CD4-positive, alpha-beta T cell treated with Interleukin-6 for 4 hours (primary cell): ENCODE results near the gene AOAH.
"Not testable (repeated sequence)": the region's sequence is repeated elsewhere in the genome, so short reads cannot be mapped to it uniquely, and the experiment has no call there.

Source experiments
- DNase-seq: peaks from one replicate; pipeline ENCODE4 v3.0.0-alpha.2; 2020; ENCODE audit warnings: mixed read lengths

Gene AOAH

DNA sequence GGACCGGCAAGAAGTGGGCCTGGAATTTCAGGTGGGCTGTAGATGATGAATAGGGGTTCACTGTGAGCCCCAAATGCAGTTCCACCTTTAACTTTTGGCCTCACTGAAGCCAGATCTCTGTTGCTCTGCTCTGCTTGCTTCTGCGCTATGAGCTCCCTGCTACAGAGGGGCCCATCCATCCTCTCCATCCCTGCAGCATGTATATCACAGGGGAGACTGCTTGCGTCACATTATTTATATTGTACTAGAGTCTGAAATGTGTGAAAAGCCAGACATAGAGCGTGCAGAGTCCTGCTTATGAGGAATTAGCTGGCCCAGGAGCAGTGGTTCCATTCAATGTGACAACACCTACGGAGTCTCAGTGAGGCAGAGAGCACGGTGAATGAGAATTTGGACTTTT lies 69.9 kb downstream of the AOAH start:
- no peak for DNase-seq

DNA sequence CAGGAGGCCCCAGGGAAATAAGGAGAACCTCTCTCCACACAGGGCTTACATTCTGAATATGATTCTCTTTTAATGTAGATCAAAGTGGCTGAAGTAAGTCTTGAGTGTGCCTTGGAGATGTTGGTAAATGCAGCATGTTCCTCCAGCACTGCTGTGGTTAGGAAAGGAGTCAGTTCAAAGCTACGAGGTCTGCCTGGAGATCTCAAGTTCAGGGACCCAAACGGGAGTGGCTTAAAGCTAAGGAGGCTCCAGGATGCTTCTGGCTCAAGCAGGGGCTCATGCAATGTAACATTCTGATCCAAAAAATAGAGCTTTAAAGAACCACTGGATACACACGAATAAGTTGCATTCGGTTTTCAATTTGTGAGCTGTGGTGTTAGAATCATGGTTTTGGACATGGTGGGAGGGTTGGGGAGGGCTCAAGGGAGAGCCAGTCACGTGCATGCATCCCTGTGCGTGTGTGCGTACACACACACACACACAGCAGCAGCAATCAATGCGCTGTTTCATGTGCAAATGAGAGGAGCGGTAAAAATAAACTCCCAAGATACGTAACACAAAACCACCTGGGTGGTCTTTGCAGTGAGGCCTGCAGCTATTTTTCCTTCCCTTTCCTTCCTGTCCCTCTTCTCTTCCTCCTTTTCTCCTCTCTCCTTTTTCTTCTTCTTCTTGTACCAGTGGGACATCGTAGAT lies 70.5 kb downstream of the AOAH start:
- no peak for DNase-seq

DNA sequence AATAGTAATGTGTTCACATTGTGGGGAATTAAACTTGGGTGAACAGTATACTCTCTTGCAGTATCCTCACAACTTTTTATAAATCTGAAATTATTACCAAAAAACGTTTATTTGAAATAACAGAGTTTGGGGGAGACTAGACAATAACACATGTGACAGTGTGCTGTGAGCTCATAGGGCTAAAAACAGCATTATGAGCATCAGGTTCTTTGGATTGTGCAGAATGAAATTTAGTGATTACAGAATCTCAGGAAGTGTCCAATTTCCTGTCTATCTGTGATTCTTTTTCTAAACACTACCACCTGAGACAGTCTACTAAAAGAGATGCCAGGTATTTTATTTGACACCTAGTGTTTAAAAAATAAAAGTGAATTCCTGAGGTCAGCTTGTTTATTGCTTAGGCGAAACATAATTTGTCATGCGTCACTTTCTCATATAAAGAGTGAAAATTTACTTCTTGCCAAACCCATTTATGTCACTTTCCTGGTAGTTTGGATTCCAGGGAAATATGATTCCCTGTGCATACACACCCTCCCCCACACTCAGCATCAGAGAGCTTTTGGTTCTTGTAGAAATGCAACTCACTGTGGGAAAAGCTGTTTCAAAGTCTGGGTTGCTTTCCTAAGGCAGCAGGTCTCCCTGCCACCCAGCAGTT lies 71.2 kb downstream of the AOAH start:
- DNase-seq = no peak

DNA sequence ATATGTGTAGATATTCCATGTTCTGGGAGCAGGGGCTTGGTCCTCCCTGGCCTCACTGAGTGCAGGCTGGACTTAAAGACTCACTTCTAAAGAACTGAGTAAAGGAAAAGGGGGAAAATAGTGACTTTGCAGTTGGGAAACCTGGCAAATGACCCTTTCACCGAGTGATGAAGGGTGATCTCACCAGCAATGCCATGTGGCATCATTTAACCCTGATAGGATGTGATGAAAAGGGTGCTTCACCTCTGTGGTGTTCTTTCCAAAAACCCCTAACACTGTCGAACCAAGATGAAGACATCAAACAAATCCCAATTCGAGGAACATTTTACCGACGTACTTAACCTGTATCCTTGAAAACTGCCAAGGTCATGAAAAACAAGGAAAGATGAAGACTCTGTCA lies 71.9 kb downstream of the AOAH start:
- DNase-seq = no peak

- no peak for DNase-seq
Measured at GRCh38 chr7:36651404-36651803, 72.9 kb downstream of the AOAH start.

GRCh38 chr7:36650766-36651312 lies 73.5 kb downstream of the AOAH start:
- no peak for DNase-seq

- DNase-seq = no peak
Measured at GRCh38 chr7:36650320-36650719, 74.0 kb downstream of the AOAH start.

DNA sequence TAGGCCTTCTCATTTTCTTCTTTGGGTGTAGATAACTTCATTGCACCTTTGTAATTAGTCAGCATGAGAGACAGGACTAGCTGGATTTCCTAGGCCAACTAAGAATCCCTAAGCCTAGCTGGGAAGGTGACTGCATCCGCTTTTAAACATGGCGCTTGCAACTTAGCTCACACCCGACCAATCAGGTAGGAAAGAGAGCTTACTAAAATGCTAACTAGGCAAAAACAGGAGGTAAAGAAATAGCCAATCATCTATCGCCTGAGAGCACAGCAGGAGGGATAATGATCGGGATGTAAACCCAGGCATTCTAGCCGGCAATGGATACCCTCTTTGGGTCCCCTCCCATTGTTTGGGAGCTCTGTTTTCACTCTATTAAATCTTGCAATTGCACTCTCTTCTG lies 75.0 kb downstream of the AOAH start:
- DNase-seq = not testable (repeated sequence)

- DNase-seq = no peak
Measured at GRCh38 chr7:36648441-36648840, 75.9 kb downstream of the AOAH start.

- no peak for DNase-seq
Measured at GRCh38 chr7:36644625-36645422, 79.5 kb downstream of the AOAH start.

- no peak for DNase-seq
Measured at GRCh38 chr7:36642414-36642813, 81.9 kb downstream of the AOAH start.

DNA sequence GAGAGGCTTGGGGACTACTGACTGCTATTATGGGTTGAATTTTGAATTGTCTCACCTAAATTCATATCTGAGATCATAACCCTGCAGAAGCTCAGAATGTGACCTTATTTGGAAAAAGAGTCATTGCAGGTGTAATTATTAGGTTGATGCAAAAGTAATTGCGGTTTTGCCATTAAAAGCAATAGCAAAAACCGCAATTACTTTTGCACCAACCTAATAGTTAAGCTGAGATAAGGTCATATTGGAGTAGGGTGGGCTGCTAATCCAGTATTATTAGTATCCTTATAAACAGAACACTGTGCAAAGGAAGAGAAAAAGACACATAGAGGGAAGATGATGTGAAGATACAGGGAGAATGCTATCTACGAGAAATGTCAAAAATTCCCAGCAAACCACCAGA lies 82.3 kb downstream of the AOAH start:
- no peak for DNase-seq

- no peak for DNase-seq
Measured at GRCh38 chr7:36640682-36641081, 83.6 kb downstream of the AOAH start.

GRCh38 chr7:36639826-36640225 lies 84.5 kb downstream of the AOAH start:
- DNase-seq = peak; percentile 69

- peak; percentile 25 for DNase-seq
Measured at GRCh38 chr7:36638586-36639263, 85.6 kb downstream of the AOAH start.

DNA sequence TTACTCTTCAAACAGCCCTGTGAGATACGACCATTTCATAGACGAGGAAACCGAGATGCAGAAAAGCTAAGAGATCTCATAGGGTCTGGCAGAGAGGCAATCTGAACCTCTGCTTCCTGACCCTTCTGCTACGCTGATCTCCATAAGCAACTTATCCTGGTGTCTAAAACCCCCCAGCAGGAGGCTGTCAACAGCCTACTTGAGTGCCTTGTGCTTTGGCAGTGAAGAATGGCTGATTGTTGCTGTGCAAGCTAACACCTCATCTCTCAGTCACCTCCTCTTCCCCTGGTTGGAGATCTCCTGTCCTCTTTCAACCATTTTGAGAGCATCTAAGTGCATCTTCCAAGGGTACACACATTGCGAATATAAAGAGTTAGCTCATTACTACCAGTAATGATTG lies 86.2 kb downstream of the AOAH start:
- DNase-seq = no peak

DNA sequence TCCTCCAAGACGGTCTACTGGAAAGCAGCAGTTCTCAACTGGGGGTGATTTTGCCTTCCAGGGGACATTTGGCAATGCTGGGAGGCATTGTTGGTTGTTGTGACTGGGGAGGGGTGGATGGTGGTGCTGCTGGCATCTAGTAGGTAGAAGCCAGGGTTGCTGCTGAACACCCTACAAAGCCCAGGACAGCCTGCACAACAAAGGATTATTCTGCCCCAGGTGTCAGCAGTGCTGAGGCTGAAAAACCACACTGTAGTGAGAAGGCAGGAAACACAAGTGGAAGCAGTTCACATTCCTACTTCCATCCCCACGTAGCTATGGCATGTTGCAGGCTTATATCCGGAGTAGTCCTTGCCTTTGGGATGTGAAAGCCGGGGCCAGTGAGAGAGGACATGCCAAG lies 86.9 kb downstream of the AOAH start:
- DNase-seq = peak; percentile 15

GRCh38 chr7:36636126-36636525 lies 88.2 kb downstream of the AOAH start:
- no peak for DNase-seq

GRCh38 chr7:36635091-36635490 lies 89.2 kb downstream of the AOAH start:
- no peak for DNase-seq

DNA sequence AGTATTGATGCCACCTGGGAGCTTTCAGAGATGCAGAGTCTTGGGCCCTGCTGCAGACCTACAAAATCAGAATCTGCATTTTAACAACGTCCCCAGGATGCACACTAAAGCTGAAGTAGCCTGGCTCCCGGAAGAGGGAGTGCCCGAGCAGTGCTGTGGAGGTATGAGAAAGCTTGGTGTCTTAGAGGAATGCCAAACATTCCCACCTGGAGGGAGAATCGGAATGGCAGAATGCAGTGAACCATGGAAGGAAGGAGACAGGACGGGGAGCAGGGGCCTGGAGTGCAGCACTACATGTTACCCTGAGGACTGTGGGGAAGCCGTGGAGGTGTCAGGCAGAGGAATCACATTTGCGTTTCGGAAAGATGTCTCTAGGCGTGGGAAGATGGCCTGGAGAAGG lies 90.9 kb downstream of the AOAH start:
- DNase-seq = no peak

DNA sequence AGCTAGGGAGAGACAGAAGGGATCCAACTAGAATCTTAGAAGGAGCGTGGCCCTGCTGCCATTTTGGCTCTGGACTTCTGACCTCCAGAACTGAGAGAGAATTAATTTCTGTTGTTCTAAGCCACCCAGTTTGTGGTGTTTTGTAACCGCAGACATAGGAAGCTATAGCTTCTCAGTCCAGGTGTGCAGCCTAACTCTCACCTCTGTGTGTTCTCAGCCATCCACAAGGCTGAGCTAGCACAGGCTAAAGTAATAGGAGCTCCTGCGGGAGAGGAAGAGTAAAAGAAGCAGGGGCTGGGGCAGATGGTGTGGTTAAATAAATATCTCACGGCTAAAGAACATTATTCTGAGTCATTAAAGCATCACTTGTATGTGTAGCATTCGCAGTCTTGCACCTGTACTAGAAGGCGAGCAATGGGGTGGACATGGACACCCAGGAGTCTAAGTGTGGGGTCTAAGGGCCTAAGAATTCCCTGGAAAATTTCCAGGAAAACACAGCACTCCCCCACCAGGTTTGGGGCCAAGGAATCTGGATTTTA lies 94.1 kb downstream of the AOAH start:
- DNase-seq = no peak

GRCh38 chr7:36629351-36629750 lies 94.9 kb downstream of the AOAH start:
- no peak for DNase-seq

DNA sequence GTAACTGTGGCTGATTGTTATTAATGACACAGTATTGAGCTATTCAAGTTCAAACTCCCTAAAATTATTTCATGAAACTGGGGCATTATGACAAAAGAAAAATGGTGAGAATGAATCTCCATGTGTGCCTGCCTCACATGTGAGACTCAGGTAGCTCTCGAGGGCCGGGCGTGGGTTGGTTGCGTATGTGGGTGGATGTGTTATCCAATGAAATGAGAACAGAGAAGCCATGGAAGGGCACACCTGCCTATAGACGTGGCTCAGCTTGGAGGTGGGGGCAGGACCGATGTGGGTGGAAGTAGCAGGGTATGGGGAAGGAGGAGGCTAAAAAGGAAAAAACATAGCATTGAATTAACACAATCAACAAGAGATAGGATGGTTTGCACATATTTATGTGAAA lies 96.5 kb downstream of the AOAH start:
- DNase-seq = no peak
